WERI-Rb-1 (cell line): ENCODE measurements around the gene C9orf85.
"Not testable (repeated sequence)": the region's sequence is repeated elsewhere in the genome, so short reads cannot be mapped to it uniquely, and the experiment has no call there.

Source experiments
- DNase-seq: peaks from one replicate; pipeline ENCODE4 v3.0.0-alpha.2; 2020
- H3K27ac ChIP-seq: fragments of 250-450 bp; sonication (Bioruptor Pico); 2 replicates; pipeline ENCODE4 v1.5.1; 2020; ENCODE audit warnings: mild to moderate bottlenecking, moderate library complexity
- H3K27me3 ChIP-seq: fragments of 250-450 bp; sonication (Bioruptor Pico); 2 replicates; pipeline ENCODE4 v1.5.1; 2021; ENCODE audit warnings: mild to moderate bottlenecking, low read depth, moderate library complexity; ENCODE audit not compliant: insufficient read depth, severe bottlenecking
- H3K36me3 ChIP-seq: fragments of 250-450 bp; sonication (Bioruptor Pico); 2 replicates; pipeline ENCODE4 v1.5.1; 2020; ENCODE audit warnings: mild to moderate bottlenecking, moderate library complexity
- H3K4me3 ChIP-seq: 2 replicates; pipeline ENCODE4 v1.5.1; 2011; ENCODE audit warnings: low read depth, mild to moderate bottlenecking, control low read depth, low read length
- H3K9me3 ChIP-seq: fragments of 250-450 bp; sonication (Bioruptor Pico); 2 replicates; pipeline ENCODE4 v1.5.1; 2021; ENCODE audit warnings: mild to moderate bottlenecking, moderate library complexity; ENCODE audit not compliant: severe bottlenecking
- TF ChIP-seq, protein P1 (sequence below): IDR thresholded peaks from 2 replicates; pipeline ENCODE4 v1.5.1; 2011; ENCODE audit warnings: low read depth, mild to moderate bottlenecking, control low read depth, inconsistent platforms, low read length

Gene C9orf85

DNA sequence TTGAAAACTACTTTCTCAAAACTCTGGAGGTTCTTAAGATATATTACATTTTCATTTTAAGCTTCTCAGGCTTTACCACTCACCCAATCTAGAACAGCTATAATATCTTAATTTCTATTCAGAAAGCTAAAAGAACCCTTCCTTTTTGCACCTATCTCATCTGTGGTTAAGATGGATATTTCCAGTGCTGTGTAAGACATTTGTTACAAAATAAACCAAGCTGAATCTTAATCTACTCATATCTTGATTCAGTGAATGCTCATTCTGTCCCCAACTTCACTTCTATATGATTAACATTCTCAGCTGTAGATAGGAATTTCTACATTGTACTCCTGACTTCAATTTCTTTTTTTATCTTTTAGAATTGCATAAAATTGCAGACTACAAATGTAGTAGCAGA is 15.5 kb upstream of the C9orf85 start:
- Histone ChIP-seq H3K4me3 (no peak overlapping the region), H3K36me3 (no peaks in the 10 kb centered on the region; the same call in 1 of the 2 replicates)
- no peak for DNase-seq

DNA sequence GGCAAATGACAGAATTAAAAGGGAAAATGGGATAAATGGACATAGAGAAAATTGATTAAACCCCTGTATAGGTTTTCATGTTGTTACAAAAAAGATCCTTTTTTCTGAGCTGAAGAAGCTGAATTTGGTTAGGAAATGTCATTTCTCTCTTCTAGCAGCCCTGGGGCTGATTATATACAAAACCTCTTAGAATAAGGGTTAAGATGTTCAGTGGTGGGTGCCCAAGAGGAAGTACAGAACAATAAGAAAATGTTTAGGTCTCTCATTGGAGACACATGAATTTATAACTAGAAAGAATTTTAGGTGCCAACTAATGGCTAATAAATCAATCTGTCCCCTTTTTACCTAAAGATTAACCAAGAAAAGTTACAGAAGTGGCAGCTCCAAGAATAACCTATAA is 14.7 kb upstream of the C9orf85 start:
- Histone ChIP-seq H3K9me3 (no peaks in the 10 kb centered on the region), H3K27ac (no peak overlapping the region), H3K36me3 (no peaks in the 10 kb centered on the region; the same call in 1 of the 2 replicates), H3K4me3 (no peak overlapping the region), H3K27me3 (no peaks in the 10 kb centered on the region)
- TF ChIP-seq, protein P1, sequence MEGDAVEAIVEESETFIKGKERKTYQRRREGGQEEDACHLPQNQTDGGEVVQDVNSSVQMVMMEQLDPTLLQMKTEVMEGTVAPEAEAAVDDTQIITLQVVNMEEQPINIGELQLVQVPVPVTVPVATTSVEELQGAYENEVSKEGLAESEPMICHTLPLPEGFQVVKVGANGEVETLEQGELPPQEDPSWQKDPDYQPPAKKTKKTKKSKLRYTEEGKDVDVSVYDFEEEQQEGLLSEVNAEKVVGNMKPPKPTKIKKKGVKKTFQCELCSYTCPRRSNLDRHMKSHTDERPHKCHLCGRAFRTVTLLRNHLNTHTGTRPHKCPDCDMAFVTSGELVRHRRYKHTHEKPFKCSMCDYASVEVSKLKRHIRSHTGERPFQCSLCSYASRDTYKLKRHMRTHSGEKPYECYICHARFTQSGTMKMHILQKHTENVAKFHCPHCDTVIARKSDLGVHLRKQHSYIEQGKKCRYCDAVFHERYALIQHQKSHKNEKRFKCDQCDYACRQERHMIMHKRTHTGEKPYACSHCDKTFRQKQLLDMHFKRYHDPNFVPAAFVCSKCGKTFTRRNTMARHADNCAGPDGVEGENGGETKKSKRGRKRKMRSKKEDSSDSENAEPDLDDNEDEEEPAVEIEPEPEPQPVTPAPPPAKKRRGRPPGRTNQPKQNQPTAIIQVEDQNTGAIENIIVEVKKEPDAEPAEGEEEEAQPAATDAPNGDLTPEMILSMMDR = no peak
- no peak for DNase-seq

More for the DNA sequence above, 15.5 kb upstream of the C9orf85 start:
- TF ChIP-seq, protein P1 = no peak
- Histone ChIP-seq H3K9me3 (no peaks in the 10 kb centered on the region), H3K27ac (no peak overlapping the region), H3K27me3 (no peaks in the 10 kb centered on the region)

DNA sequence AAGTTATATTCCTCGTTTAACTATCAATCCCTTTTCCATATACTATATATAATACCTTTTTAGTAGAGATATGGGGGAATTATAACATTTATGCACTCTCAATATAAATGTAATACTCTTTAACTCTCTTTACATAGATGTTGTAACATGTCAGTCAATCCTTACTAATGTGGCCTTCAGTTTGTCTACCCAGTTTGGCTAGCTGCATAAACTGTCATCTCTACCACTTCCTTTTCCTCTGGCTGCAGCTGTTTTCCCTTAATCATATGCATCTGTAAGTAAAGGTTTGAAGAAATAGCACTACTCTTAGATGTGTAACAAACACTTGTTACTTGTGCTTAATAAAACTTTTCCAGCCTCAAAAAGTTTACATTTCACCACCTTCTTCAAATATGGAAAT is 13.9 kb upstream of the C9orf85 start:
- Histone ChIP-seq H3K36me3 (no peaks in the 10 kb centered on the region; the same call in 1 of the 2 replicates), H3K27me3 (no peaks in the 10 kb centered on the region), H3K9me3 (no peaks in the 10 kb centered on the region), H3K4me3 (no peak overlapping the region), H3K27ac (no peak overlapping the region)
- no peak for DNase-seq
- TF ChIP-seq, protein P1 = no peak

DNA sequence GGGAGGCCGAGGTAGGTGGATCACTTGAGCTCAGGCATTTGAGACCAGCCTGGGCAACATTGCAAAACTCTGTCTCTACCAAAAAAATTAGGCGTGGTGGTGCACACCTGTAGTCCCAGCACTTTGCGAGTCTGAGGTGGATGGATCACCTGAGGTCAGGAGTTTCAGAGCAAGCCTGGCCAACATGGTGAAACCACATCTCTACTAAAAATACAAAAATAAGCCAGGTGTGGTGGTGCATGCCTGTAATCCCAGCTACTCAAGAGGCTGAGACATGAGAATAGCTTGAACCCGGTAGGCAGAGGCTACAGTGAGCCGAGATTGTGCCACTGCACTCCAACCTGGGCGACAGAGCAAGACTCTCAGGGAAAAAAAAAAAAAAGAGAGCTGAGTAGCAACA is 12.7 kb upstream of the C9orf85 start:
- H3K36me3 ChIP-seq, H3K27ac ChIP-seq, DNase-seq, H3K9me3 ChIP-seq, H3K27me3 ChIP-seq, H3K4me3 ChIP-seq: not testable (repeated sequence)

DNA sequence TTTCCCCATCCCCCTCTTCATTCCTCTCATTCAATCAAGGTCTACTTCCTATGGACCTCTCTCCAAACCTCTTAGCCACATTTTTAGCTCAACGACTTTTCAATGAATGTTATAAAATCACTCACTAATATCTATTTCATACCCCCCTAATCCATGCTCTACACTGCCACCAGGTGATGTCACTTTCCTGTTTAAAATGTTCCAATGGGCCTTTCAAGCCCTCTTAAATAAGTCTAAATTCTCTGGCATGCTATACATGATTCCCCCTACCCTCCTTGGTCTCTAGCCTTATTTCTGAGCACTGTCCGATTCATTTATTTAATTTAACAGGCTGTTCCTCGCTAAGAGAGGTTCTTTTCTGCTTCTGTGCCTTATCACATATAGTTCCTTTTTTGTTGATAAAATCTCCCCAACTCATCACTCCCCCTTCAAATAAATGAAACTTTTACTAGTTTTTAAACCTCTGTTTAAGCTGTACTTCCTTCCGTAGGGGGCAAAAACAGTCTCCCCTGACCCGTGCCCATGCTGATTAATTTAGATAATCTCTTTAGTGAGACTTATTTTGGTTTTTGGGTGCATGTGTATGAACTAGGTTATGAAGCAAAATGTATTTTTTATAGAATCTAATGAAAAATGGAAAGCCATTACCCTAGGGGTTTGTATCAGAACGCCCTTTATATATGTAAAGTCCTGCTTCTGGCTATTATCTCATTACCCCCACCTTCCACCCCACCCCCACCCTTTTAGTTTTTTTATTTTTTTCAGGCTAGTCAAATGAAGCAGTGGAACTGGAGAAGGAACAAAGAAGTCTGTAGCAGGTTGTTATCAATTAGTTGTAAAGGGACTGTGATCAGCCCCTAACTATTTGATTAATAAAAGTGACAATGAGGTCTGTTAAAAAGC is 9.5 kb upstream of the C9orf85 start:
- Histone ChIP-seq H3K9me3 (no peaks in the 10 kb centered on the region), H3K27me3 (no peaks in the 10 kb centered on the region), H3K27ac (no peak overlapping the region), H3K36me3 (peaks cover 12% of the 10 kb centered on the region), H3K4me3 (no peak overlapping the region)
- TF ChIP-seq, protein P1 = no peak
- DNase-seq = no peak

DNA sequence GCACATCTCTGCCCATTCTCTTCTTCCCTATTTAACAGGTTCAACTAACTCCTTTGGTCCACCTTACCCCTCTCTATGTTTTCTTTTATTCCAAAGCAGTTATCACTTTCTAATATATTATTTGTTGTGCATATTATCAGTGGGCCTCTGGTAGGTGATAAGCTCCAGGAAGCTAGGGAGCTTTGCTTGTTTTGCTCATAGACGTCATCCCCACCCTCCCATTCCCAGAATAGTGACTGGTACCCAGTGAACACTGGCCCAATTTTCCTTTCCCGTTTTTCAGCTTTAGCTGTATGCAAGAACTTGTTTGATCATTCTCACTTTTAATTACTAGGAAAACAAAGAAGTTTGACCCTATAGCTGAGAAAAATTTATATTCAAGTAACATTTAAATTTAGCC is 7.4 kb upstream of the C9orf85 start:
- Histone ChIP-seq H3K27me3 (no peaks in the 10 kb centered on the region), H3K27ac (no peak overlapping the region), H3K4me3 (no peak overlapping the region), H3K9me3 (no peaks in the 10 kb centered on the region), H3K36me3 (peaks cover 12% of the 10 kb centered on the region)
- TF ChIP-seq, protein P1 = no peak
- DNase-seq = no peak
